Calu3 (cell line): ENCODE results near the gene SMIM10L2A. TPM values are rescaled to one million over a fixed set of nuclear protein-coding genes. Genes with fewer than 3 reads are reported as not detected.
A peak's percentile ranks its signal among the peaks of the same experiment; 100 is the strongest.
"Not testable (repeated sequence)": the region's sequence is repeated elsewhere in the genome, so short reads cannot be mapped to it uniquely, and the experiment has no call there.

Experiments
- BruUV-seq: library from RNA; stranded (reverse); fragments of 400-500 nt; replicated peaks from 2 replicates; lab custom pipeline; 2021; lab: Mats Ljungman, UMichigan
- CTCF ChIA-PET: fragments of 300-600 bp; sonication (Branson Sonifier 250); formaldehyde crosslinking; loops from one replicate; lab custom pipeline; 2022; ENCODE audit warnings: antibody characterized with exemption; lab: Charles Lee
- DNase-seq: peaks from one replicate; pipeline ENCODE4 v3.0.0; 2022
- H3K27ac Mint-ChIP-seq: one replicate; pipeline ENCODE4 v1.8.0; 2022; ENCODE audit warnings: mixed read lengths; ENCODE audit not compliant: unreplicated experiment
- H3K27me3 Mint-ChIP-seq: one replicate; pipeline ENCODE4 v1.8.0; 2022; ENCODE audit warnings: mixed read lengths; ENCODE audit not compliant: unreplicated experiment
- H3K36me3 Mint-ChIP-seq: one replicate; pipeline ENCODE4 v1.8.0; 2022; ENCODE audit warnings: mild to moderate bottlenecking, moderate library complexity, mixed read lengths; ENCODE audit not compliant: insufficient read depth, unreplicated experiment
- H3K4me1 Mint-ChIP-seq: one replicate; pipeline ENCODE4 v1.8.0; 2022; ENCODE audit warnings: mild to moderate bottlenecking, low read depth, mixed read lengths; ENCODE audit not compliant: unreplicated experiment
- H3K4me3 Mint-ChIP-seq: one replicate; pipeline ENCODE4 v1.8.0; 2022; ENCODE audit warnings: mild to moderate bottlenecking, low read depth, moderate library complexity, mixed read lengths; ENCODE audit not compliant: unreplicated experiment
- H3K9me3 Mint-ChIP-seq: one replicate; pipeline ENCODE4 v1.8.0; 2022; ENCODE audit warnings: low read depth, mixed read lengths; ENCODE audit not compliant: unreplicated experiment
- CTCF ChIP-seq: fragments of 200-600 bp; IDR thresholded peaks from one replicate; pipeline ENCODE4 v1.8.0; 2022; ENCODE audit warnings: antibody characterized with exemption; ENCODE audit not compliant: unreplicated experiment
- intact Hi-C: fragments of 100-400 bp; cut with micrococcal nuclease; formaldehyde crosslinking; loops from one replicate; pipeline ENCODE4 v1.10.0; 2022; ENCODE audit not compliant: unreplicated experiment
- total RNA-seq: library from RNA; stranded (reverse); gene quantifications from 2 replicates; pipeline ENCODE4 v1.2.3, GENCODE V29; 2022

SMIM10L2A gene
- total RNA-seq, 1 experiment from 2014 or later = 1.2 TPM

GRCh38 chrX:135421537-135421931 lies 210 bp upstream of the SMIM10L2A start:
- Mint-ChIP-seq H3K4me3 (peak overlapping the region; percentile 46), H3K27ac (no peak overlapping the region), H3K9me3 (no peaks in the 10 kb centered on the region), H3K36me3 (peaks cover 6% of the 10 kb centered on the region), H3K27me3 (peaks cover 35% of the 10 kb centered on the region), H3K4me1 (no peaks in the 10 kb centered on the region)
- intact Hi-C loops = no loop called here
- CTCF ChIA-PET = no interaction called here
- peak; percentile 90 for DNase-seq
- no peak for TF ChIP-seq CTCF
- no TSS peak for BruUV-seq

GRCh38 chrX:135422810-135423168 lies 1.0 kb downstream of the SMIM10L2A start:
- Mint-ChIP-seq H3K4me3 (peak overlapping the region; percentile 46), H3K27me3 (peaks cover 47% of the 10 kb centered on the region)
- intact Hi-C loops, H3K4me1 Mint-ChIP-seq, H3K9me3 Mint-ChIP-seq, H3K27ac Mint-ChIP-seq, H3K36me3 Mint-ChIP-seq, DNase-seq, CTCF ChIA-PET, BruUV-seq: not testable (repeated sequence)

- BruUV-seq, intact Hi-C loops, H3K27ac Mint-ChIP-seq, H3K4me1 Mint-ChIP-seq, DNase-seq, CTCF ChIA-PET, H3K9me3 Mint-ChIP-seq, H3K36me3 Mint-ChIP-seq: not testable (repeated sequence)
- Mint-ChIP-seq H3K27me3 (peaks cover 47% of the 10 kb centered on the region), H3K4me3 (peak overlapping the region; percentile 46)
These were observed 1.6 kb downstream of the SMIM10L2A start for GRCh38 chrX:135423173-135423864.

GRCh38 chrX:135424469-135424868 lies 2.7 kb downstream of the SMIM10L2A start:
- Mint-ChIP-seq H3K36me3 (peaks cover 6% of the 10 kb centered on the region), H3K4me3 (no peak overlapping the region), H3K4me1 (no peaks in the 10 kb centered on the region), H3K27ac (no peak overlapping the region), H3K9me3 (no peaks in the 10 kb centered on the region), H3K27me3 (peaks cover 57% of the 10 kb centered on the region)
- TF ChIP-seq CTCF = no peak
- no peak for DNase-seq
- CTCF ChIA-PET = no interaction called here
- BruUV-seq = no TSS peak
- intact Hi-C loops = no loop called here

GRCh38 chrX:135425026-135425965 lies 3.6 kb downstream of the SMIM10L2A start:
- Mint-ChIP-seq H3K4me1 (no peaks in the 10 kb centered on the region), H3K9me3 (no peaks in the 10 kb centered on the region), H3K4me3 (no peak overlapping the region), H3K27ac (no peak overlapping the region), H3K27me3 (peaks cover 66% of the 10 kb centered on the region), H3K36me3 (peaks cover 6% of the 10 kb centered on the region)
- TF ChIP-seq CTCF = no peak
- intact Hi-C loops = no loop called here
- no TSS peak for BruUV-seq
- CTCF ChIA-PET = no interaction called here
- no peak for DNase-seq
